Endothelial cell (in vitro differentiated cells): ENCODE results near the gene OR2AG2. TPM values are rescaled to one million over a fixed set of nuclear protein-coding genes. Genes with fewer than 3 reads are reported as not detected.

ENCODE experiments used
- DNase-seq: peaks from one replicate; pipeline ENCODE4 v3.0.0; 2021; ENCODE audit warnings: low spot score
- H3K27ac Mint-ChIP-seq: one replicate; pipeline ENCODE4 v1.8.0; 2021; ENCODE audit warnings: mixed read lengths, inconsistent platforms; ENCODE audit not compliant: unreplicated experiment
- H3K27me3 Mint-ChIP-seq: one replicate; pipeline ENCODE4 v1.8.0; 2021; ENCODE audit warnings: mild to moderate bottlenecking, moderate library complexity, mixed read lengths, inconsistent platforms; ENCODE audit not compliant: unreplicated experiment
- H3K36me3 Mint-ChIP-seq: one replicate; pipeline ENCODE4 v1.8.0; 2021; ENCODE audit warnings: mild to moderate bottlenecking, low read depth, mixed read lengths, inconsistent platforms; ENCODE audit not compliant: unreplicated experiment
- H3K4me1 Mint-ChIP-seq: one replicate; pipeline ENCODE4 v1.8.0; 2021; ENCODE audit warnings: mild to moderate bottlenecking, mixed read lengths, inconsistent platforms; ENCODE audit not compliant: unreplicated experiment
- H3K4me3 Mint-ChIP-seq: one replicate; pipeline ENCODE4 v1.8.0; 2021; ENCODE audit warnings: mild to moderate bottlenecking, mixed read lengths, inconsistent platforms; ENCODE audit not compliant: unreplicated experiment
- H3K9me3 Mint-ChIP-seq: one replicate; pipeline ENCODE4 v1.8.0; 2021; ENCODE audit warnings: mixed read lengths, inconsistent platforms; ENCODE audit not compliant: unreplicated experiment
- CTCF ChIP-seq: fragments of 200-600 bp; sonication (generic); IDR thresholded peaks from one replicate; pipeline ENCODE4 v1.5.0; 2021; ENCODE audit warnings: antibody characterized with exemption; ENCODE audit not compliant: unreplicated experiment
- long read RNA-seq: library from polyadenylated mRNA; unstranded; transcript quantifications from one replicate; pipeline ENCODE4 v2.0.0, GENCODE V29; 2020; ENCODE audit not compliant: unreplicated experiment
- total RNA-seq: library from RNA; stranded (reverse); fragmentation: NEBNext Ultra II Directional; extraction: Animal tissue kit (Norgen Biotek cat#: 25700); gene quantifications from one replicate; pipeline ENCODE4 v1.2.1, GENCODE V29; 2021; ENCODE audit not compliant: unreplicated experiment

The OR2AG2 gene
- 0.26 TPM for total RNA-seq
- long read RNA-seq = 0 reads

GRCh38 chr11:6771926-6772893 is at the start of gene OR2AG2:
Gene OR2AG2, minus strand, starts transcription at chr11:6771976. Its CDS starts 3,019 bp downstream, at chr11:6768957.
- no peak within 1 kb of the TSS for H3K27ac Mint-ChIP-seq
- H3K9me3 Mint-ChIP-seq = no peaks in the 10 kb centered on the region
- TF ChIP-seq CTCF = no peak
- no peaks in the 10 kb centered on the region for H3K36me3 Mint-ChIP-seq
- DNase-seq = no peak
- no peak within 1 kb of the TSS for H3K4me3 Mint-ChIP-seq
- H3K27me3 Mint-ChIP-seq = peaks cover 1% of the 10 kb centered on the region
- H3K4me1 Mint-ChIP-seq = no peaks in the 10 kb centered on the region

GRCh38 chr11:6818967-6819366 is 47.2 kb upstream of the OR2AG2 start:
- Mint-ChIP-seq H3K4me1 (no peaks in the 10 kb centered on the region), H3K27ac (no peak overlapping the region), H3K36me3 (peaks cover 9% of the 10 kb centered on the region), H3K4me3 (no peak overlapping the region), H3K27me3 (peaks cover 2% of the 10 kb centered on the region), H3K9me3 (no peaks in the 10 kb centered on the region)
- DNase-seq = no peak
- TF ChIP-seq CTCF = no peak

- DNase-seq = no peak
- no peak overlapping the region for H3K27ac Mint-ChIP-seq
- peaks cover 9% of the 10 kb centered on the region for H3K36me3 Mint-ChIP-seq
- no peak overlapping the region for H3K4me3 Mint-ChIP-seq
- H3K4me1 Mint-ChIP-seq = peaks cover 3% of the 10 kb centered on the region
- TF ChIP-seq CTCF = no peak
- no peaks in the 10 kb centered on the region for H3K9me3 Mint-ChIP-seq
- peaks cover 2% of the 10 kb centered on the region for H3K27me3 Mint-ChIP-seq
Measured at GRCh38 chr11:6817694-6818093, 45.9 kb upstream of the OR2AG2 start.

GRCh38 chr11:6813656-6814055 is 41.9 kb upstream of the OR2AG2 start:
- Mint-ChIP-seq H3K27me3 (no peaks in the 10 kb centered on the region), H3K27ac (peak overlapping the region; percentile 1), H3K36me3 (peaks cover 3% of the 10 kb centered on the region), H3K4me3 (no peak overlapping the region), H3K4me1 (peaks cover 3% of the 10 kb centered on the region), H3K9me3 (no peaks in the 10 kb centered on the region)
- no peak for TF ChIP-seq CTCF
- no peak for DNase-seq
